GM10266 (cell line): ENCODE results near the gene TMEM151B.
"Not testable (repeated sequence)": the region's sequence is repeated elsewhere in the genome, so short reads cannot be mapped to it uniquely, and the experiment has no call there.

ENCODE experiments used
- DNase-seq: peaks from one replicate; pipeline ENCODE4 v3.0.0; 2012; ENCODE audit errors: extremely low spot score
- TF ChIP-seq, protein P1 (sequence below): IDR thresholded peaks from 2 replicates; pipeline ENCODE4 v1.5.1; 2012; ENCODE audit warnings: mild to moderate bottlenecking, low read depth; ENCODE audit not compliant: control insufficient read depth, insufficient read depth; ENCODE audit errors: missing control alignments

The TMEM151B gene

GRCh38 chr6:44228433-44228832 is 41.8 kb upstream of the TMEM151B start:
- peak; percentile 5 for DNase-seq
- TF ChIP-seq, protein P1, sequence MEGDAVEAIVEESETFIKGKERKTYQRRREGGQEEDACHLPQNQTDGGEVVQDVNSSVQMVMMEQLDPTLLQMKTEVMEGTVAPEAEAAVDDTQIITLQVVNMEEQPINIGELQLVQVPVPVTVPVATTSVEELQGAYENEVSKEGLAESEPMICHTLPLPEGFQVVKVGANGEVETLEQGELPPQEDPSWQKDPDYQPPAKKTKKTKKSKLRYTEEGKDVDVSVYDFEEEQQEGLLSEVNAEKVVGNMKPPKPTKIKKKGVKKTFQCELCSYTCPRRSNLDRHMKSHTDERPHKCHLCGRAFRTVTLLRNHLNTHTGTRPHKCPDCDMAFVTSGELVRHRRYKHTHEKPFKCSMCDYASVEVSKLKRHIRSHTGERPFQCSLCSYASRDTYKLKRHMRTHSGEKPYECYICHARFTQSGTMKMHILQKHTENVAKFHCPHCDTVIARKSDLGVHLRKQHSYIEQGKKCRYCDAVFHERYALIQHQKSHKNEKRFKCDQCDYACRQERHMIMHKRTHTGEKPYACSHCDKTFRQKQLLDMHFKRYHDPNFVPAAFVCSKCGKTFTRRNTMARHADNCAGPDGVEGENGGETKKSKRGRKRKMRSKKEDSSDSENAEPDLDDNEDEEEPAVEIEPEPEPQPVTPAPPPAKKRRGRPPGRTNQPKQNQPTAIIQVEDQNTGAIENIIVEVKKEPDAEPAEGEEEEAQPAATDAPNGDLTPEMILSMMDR: no peak

GRCh38 chr6:44228836-44229235 is 41.4 kb upstream of the TMEM151B start:
- DNase-seq: peak; percentile 4
- TF ChIP-seq, protein P1: no peak

DNA sequence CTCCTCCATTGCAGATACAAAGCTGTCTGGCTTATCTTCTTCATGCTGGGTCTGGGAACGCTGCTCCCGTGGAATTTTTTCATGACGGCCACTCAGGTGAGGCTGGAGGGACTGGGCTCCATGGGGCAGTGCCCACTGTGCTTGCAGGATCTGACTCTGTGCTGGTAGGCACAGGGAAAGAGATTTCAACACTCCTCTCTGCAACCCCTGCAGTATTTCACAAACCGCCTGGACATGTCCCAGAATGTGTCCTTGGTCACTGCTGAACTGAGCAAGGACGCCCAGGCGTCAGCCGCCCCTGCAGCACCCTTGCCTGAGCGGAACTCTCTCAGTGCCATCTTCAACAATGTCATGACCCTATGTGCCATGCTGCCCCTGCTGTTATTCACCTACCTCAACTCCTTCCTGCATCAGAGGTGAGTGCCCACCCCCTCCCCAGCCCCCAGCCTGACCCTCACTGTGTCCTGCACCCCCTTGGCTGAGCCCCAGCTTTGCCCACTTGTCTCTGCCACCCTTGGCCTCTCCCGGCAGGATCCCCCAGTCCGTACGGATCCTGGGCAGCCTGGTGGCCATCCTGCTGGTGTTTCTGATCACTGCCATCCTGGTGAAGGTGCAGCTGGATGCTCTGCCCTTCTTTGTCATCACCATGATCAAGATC is 40.7 kb upstream of the TMEM151B start:
- no peak for DNase-seq
- TF ChIP-seq, protein P1: no peak

GRCh38 chr6:44230034-44230675 is 40.1 kb upstream of the TMEM151B start:
- TF ChIP-seq, protein P1: no peak
- no peak for DNase-seq

GRCh38 chr6:44231426-44231825 is 38.8 kb upstream of the TMEM151B start:
- DNase-seq: not testable (repeated sequence)

DNA sequence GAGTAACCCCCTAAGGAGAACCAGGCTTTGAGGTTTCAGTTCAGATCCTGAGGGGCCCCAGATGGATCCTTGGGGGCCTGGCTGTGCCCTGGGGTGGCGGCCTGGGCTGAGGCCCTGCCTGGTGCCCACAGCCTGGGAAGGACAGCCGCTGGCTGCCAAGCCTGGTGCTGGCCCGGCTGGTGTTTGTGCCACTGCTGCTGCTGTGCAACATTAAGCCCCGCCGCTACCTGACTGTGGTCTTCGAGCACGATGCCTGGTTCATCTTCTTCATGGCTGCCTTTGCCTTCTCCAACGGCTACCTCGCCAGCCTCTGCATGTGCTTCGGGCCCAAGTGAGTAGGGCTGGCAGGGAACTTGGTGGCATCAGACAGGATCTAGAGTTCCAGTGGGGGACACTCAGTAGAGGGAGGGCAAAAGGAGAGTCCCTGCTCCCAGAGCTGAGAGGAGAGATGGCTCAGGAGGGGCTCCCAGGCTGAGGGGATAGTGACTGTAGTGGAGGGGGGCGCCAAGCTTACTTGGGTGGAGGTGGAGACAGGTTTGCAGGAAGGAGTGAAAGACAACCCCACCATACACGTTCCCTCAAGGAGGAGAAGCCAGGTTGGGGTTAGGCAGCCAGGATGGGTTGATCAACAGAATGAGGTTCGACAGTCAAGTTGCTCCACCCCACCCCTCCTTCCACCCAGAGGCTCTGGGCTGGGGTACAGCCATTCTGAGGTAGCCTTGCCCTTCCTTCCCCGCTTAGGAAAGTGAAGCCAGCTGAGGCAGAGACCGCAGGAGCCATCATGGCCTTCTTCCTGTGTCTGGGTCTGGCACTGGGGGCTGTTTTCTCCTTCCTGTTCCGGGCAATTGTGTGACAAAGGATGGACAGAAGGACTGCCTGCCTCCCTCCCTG is 37.3 kb upstream of the TMEM151B start:
- DNase-seq: no peak
- TF ChIP-seq, protein P1: no peak

DNA sequence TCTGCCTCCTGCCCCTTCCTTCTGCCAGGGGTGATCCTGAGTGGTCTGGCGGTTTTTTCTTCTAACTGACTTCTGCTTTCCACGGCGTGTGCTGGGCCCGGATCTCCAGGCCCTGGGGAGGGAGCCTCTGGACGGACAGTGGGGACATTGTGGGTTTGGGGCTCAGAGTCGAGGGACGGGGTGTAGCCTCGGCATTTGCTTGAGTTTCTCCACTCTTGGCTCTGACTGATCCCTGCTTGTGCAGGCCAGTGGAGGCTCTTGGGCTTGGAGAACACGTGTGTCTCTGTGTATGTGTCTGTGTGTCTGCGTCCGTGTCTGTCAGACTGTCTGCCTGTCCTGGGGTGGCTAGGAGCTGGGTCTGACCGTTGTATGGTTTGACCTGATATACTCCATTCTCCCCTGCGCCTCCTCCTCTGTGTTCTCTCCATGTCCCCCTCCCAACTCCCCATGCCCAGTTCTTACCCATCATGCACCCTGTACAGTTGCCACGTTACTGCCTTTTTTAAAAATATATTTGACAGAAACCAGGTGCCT is 36.6 kb upstream of the TMEM151B start:
- no peak for DNase-seq
- TF ChIP-seq, protein P1: no peak
